B cell (primary cell): ENCODE data around the gene PCNX4.

Experiments
- EZH2 ChIP-seq: IDR thresholded peaks from 2 replicates; pipeline ENCODE4 v1.6.1; 2012; ENCODE audit warnings: borderline replicate concordance, low read depth, mild to moderate bottlenecking, moderate library complexity, low read length; ENCODE audit not compliant: insufficient read depth, poor library complexity, severe bottlenecking
- TF ChIP-seq, protein P1 (sequence below): fragments of 200-600 bp; IDR thresholded peaks from one replicate; pipeline ENCODE4 v1.8.0; 2022; ENCODE audit warnings: antibody characterized with exemption, mild to moderate bottlenecking

DNA sequence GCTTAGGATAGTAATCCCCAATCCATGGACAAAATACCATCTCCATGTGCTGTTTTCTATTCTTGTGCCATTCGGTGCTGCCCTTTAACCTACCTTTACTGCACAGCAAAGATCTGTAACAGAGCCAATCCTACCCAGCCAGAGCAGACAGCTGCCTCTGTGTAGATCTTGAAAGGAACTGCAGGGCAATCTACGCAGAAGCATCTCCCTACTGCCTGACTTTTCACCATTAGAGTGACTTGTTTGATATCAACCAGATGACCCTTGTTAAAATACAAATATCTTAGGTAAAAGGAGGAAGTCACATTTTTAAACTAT, 123.4 kb downstream of the PCNX4 start:
- no peak for TF ChIP-seq EZH2
- TF ChIP-seq, protein P1, sequence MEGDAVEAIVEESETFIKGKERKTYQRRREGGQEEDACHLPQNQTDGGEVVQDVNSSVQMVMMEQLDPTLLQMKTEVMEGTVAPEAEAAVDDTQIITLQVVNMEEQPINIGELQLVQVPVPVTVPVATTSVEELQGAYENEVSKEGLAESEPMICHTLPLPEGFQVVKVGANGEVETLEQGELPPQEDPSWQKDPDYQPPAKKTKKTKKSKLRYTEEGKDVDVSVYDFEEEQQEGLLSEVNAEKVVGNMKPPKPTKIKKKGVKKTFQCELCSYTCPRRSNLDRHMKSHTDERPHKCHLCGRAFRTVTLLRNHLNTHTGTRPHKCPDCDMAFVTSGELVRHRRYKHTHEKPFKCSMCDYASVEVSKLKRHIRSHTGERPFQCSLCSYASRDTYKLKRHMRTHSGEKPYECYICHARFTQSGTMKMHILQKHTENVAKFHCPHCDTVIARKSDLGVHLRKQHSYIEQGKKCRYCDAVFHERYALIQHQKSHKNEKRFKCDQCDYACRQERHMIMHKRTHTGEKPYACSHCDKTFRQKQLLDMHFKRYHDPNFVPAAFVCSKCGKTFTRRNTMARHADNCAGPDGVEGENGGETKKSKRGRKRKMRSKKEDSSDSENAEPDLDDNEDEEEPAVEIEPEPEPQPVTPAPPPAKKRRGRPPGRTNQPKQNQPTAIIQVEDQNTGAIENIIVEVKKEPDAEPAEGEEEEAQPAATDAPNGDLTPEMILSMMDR: no peak
